Choroid plexus epithelial cell (primary cell): ENCODE data around the gene SRGAP3.

Source experiments
- DNase-seq: peaks from one replicate; pipeline ENCODE4 v3.0.0-alpha.2; 2010; ENCODE audit warnings: low read depth
- H3K4me3 ChIP-seq: 2 replicates; pipeline ENCODE4 v1.5.1; 2011; ENCODE audit warnings: low read depth, mild to moderate bottlenecking, control low read depth, low read length, moderate library complexity
- TF ChIP-seq, protein P1 (sequence below): conservative IDR thresholded peaks from 2 replicates; pipeline ENCODE4 v1.5.1; 2011; ENCODE audit warnings: low read depth, mild to moderate bottlenecking, control low read depth, inconsistent platforms, low read length, moderate library complexity

Gene SRGAP3

DNA sequence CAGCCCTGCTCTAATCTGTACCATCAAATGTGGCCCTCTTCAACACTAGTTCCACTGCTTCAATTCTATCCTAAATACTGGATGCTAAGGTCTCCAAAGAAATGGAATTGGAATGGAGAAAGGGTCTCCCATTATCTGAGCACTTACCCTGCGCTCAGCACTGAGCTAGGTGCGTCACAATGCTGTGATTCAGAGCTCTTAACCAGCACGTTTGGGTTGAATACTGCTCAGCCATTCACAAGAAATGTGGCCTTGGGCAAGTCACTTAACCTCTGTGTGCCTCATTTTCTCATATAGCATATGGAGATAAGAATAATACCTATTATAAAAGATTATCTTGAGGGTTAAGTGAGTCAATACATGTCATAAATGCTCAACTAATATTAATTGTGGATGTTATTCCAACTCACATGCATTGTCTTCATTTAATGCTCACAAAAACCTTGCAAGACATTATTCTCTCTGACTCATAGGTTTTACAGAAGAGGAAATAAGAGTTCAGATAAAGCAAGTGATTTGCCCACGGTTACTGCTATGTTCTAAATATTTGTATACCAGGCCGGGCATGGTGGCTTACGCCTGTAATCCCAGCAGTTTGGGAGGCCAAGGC lies 27.4 kb upstream of the SRGAP3 start:
- H3K4me3 ChIP-seq = no peak overlapping the region
- TF ChIP-seq, protein P1, sequence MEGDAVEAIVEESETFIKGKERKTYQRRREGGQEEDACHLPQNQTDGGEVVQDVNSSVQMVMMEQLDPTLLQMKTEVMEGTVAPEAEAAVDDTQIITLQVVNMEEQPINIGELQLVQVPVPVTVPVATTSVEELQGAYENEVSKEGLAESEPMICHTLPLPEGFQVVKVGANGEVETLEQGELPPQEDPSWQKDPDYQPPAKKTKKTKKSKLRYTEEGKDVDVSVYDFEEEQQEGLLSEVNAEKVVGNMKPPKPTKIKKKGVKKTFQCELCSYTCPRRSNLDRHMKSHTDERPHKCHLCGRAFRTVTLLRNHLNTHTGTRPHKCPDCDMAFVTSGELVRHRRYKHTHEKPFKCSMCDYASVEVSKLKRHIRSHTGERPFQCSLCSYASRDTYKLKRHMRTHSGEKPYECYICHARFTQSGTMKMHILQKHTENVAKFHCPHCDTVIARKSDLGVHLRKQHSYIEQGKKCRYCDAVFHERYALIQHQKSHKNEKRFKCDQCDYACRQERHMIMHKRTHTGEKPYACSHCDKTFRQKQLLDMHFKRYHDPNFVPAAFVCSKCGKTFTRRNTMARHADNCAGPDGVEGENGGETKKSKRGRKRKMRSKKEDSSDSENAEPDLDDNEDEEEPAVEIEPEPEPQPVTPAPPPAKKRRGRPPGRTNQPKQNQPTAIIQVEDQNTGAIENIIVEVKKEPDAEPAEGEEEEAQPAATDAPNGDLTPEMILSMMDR = no peak
- DNase-seq = no peak

DNA sequence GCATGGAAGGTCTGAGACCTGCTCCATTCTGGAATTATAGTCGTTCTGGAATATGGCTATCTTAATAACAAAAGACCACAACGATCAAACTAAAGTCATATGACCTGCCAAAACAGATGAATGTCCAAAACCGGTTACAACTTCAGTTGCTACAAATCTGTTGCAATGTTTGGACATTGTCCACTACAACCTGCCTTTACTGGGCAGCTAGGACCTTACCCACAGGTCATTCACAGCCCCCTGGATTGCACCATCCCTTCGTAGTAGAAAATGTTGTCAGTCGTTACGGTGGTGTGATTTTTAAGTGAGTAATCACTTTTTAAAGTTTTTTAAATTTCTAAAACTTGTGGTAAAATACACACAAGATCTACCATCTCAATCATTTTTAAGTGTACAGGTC lies 22.5 kb upstream of the SRGAP3 start:
- no peak overlapping the region for H3K4me3 ChIP-seq
- DNase-seq = no peak
- TF ChIP-seq, protein P1 = no peak

DNA sequence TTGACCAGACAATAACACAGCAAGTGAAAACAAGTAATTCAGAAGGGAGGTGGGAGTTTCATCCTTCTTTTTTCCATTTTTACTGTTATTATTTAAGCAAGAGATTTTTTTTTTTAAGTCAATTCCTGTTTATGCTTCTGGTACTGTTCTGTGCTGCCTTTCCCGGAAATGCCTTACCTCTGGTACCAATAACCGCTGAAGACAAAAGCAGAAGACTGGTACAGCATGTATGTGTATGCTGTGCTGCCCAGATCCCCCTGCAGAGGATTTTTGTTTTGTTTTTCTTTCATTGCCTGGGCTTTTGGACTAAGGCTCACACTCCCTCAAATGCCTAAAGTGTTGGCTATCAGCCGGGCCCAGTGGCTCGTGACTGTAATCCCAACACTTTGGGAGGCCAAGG lies 21.3 kb upstream of the SRGAP3 start:
- DNase-seq = no peak
- TF ChIP-seq, protein P1 = no peak
- H3K4me3 ChIP-seq = no peak overlapping the region

DNA sequence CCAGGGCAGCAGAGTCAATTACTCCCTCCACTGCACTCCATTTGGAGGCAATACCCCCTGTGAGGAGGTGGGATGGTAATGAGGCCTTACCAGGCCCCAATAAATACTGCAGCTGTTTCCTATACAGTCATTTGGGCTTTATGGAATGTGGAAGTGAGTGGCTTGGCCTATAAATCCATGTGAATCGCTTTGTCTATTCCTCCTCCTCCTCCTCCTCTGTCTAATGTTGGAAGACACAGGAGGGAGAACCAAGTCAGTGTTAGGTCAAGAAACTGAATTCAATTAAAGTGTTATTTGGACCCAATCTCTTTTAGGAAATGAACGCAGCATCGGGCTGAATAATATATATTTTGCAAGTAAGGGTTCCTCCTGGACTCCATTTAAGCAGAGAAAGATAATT lies 17.3 kb upstream of the SRGAP3 start:
- H3K4me3 ChIP-seq = no peak overlapping the region
- DNase-seq = no peak
- TF ChIP-seq, protein P1 = no peak

DNA sequence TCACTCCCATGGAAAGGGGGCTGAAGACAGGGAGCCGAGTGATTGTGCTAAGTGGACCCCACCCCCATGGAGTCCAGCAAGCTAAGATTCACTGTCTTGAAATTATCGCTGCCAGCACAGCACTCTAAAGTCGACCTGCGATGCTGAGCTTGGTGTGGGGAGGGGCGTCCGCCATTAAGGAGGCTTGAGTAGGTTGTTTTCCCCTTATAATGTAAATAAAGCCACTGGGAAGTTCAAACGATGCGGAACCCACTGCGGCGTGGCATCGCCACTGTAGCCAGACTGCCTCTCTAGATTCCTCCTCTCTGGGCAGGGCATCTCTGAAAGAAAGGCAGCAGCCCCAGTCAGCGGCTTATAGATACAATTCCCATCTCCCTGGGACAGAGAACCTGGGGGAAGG lies 10.9 kb upstream of the SRGAP3 start:
- H3K4me3 ChIP-seq = no peak overlapping the region
- DNase-seq = no peak
- TF ChIP-seq, protein P1 = no peak

DNA sequence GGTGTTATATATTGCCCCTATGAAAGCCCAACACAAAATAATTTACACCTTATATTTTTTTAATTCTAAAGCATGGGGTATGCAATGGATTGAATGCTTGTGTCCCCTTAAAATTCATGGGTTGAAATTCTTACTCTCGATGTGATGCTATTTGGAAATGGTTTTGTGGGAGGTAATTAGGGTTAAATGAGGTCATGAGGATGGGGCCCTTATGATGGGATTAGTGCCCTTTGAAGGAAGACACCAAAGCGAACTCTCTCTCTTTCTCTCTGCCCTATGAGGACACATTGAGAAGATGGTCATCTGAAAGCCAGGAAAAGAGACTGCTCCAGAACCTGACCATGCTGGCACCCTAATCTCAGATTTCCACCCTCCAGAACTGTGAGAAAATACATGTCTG lies 7.6 kb upstream of the SRGAP3 start:
- H3K4me3 ChIP-seq = no peak overlapping the region
- DNase-seq = no peak
- TF ChIP-seq, protein P1 = no peak

DNA sequence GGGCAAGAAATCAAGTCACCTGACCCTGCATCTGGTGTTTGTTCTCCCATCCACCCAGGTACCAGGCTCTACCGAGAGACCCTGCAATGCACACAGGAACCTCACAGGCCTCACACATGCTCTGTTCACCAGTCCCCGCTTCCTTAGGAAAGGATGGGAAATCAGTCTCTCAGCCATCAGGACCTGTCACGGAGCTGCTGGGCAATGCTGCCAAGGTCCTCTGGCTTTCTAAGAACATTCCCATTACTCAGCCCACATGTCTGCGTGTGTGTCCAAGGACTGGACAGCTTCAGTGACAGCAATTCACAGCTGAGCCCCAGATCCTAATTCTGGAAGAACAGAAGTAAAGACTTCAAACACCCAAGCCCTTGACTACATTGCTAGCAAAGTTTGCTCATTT lies 6.5 kb upstream of the SRGAP3 start:
- DNase-seq = no peak
- no peak overlapping the region for H3K4me3 ChIP-seq
- TF ChIP-seq, protein P1 = no peak
